Measurements from ENCODE around the gene SLC50A1.

SLC50A1 gene

GRCh38 chr1:155187456-155187891 lies 51.8 kb downstream of the SLC50A1 start:
- H3K27ac ChIP-seq (replicated peaks) = no peak overlapping the region
- H3K4me3 ChIP-seq (replicated peaks; ENCODE audit: insufficient read depth, low read length) = no peak overlapping the region
- no peak for DNase-seq (ENCODE audit: low read depth in 1 of 2, low spot score in 1 of 2)
- no peaks in the 10 kb centered on the region for H3K27me3 ChIP-seq (ENCODE audit: insufficient read depth, poor library complexity, severe bottlenecking)
- TF ChIP-seq GABPA (IDR thresholded peaks at IDR 0.05; ENCODE audit: low read depth) = no peak
- TF ChIP-seq SPI1 (IDR thresholded peaks at IDR 0.05; ENCODE audit: borderline replicate concordance, low read depth) = no peak
- TF ChIP-seq REST (IDR thresholded peaks at IDR 0.05; ENCODE audit: insufficient replicate concordance, low read depth) = no peak
- TF ChIP-seq POLR2AphosphoS5 (IDR thresholded peaks at IDR 0.05; ENCODE audit: low read depth) = no peak
- no peak for TF ChIP-seq CTCF (IDR thresholded peaks at IDR 0.05; ENCODE audit: insufficient read depth, low read length)

GRCh38 chr1:155188268-155188667 lies 52.6 kb downstream of the SLC50A1 start:
- no peak for TF ChIP-seq POLR2AphosphoS5 (IDR thresholded peaks at IDR 0.05; ENCODE audit: low read depth)
- no peak for TF ChIP-seq SPI1 (IDR thresholded peaks at IDR 0.05; ENCODE audit: borderline replicate concordance, low read depth)
- TF ChIP-seq GABPA (IDR thresholded peaks at IDR 0.05; ENCODE audit: low read depth) = no peak
- no peak for TF ChIP-seq REST (IDR thresholded peaks at IDR 0.05; ENCODE audit: insufficient replicate concordance, low read depth)
- TF ChIP-seq CTCF (IDR thresholded peaks at IDR 0.05; ENCODE audit: insufficient read depth, low read length) = no peak
- DNase-seq (ENCODE audit: low read depth in 1 of 2, low spot score in 1 of 2) = no peak
- no peak overlapping the region for H3K4me3 ChIP-seq (replicated peaks; ENCODE audit: insufficient read depth, low read length)
- no peak overlapping the region for H3K27ac ChIP-seq (replicated peaks)
- H3K27me3 ChIP-seq (ENCODE audit: insufficient read depth, poor library complexity, severe bottlenecking) = no peaks in the 10 kb centered on the region

All from HL-60 (cell line).